Right lobe of liver (tissue), 4 donors: ENCODE data around the gene MYO5B.

Experiments
- CTCF ChIP-seq, 4 donors: fragments of 200-600 bp in 3 of 4; fragments of 450-650 bp in 1 of 4; IDR thresholded peaks; one replicate each; pipeline versions ENCODE4 v1.5.1 to v1.8.0; 2016 to 2022; ENCODE audit warnings: antibody characterized with exemption in 4 of 4, mild to moderate bottlenecking in 2 of 4
- POLR2A ChIP-seq: fragments of 450-650 bp; IDR thresholded peaks from one replicate; pipeline ENCODE4 v1.6.1; 2017; ENCODE audit warnings: antibody characterized with exemption, mild to moderate bottlenecking
- donor health status: DM: no; HTN: no; CAD: no.
- donor health status: DM: no; HTN: no; CAD: no.
- donor health status: DM: no; HTN: yes; CAD: no.

GRCh38 chr18:50192995-50193795 is 1.8 kb downstream of the MYO5B start:
- TF ChIP-seq CTCF (IDR thresholded peaks at IDR 0.05) (no peak), POLR2A (no peak)
